PFSK-1 (cell line): Measurements from ENCODE around the gene THSD4.

Source experiments
- FOXP2 ChIP-seq: optimal IDR thresholded peaks from 2 replicates; pipeline ENCODE3; 2011; ENCODE audit warnings: borderline replicate concordance, control low read depth, inconsistent platforms; ENCODE audit not compliant: insufficient read depth; ENCODE audit errors: extremely low read length, extremely low read depth
- POLR2AphosphoS5 ChIP-seq: IDR thresholded peaks from 2 replicates; pipeline ENCODE4 v1.6.1; 2012; ENCODE audit warnings: low read depth, mild to moderate bottlenecking, control low read depth, low read length, moderate library complexity
- SIN3A ChIP-seq: IDR thresholded peaks from 2 replicates; pipeline ENCODE4 v1.6.1; 2012; ENCODE audit warnings: mild to moderate bottlenecking, low read length, moderate library complexity, borderline replicate concordance; ENCODE audit not compliant: insufficient read depth
- TAF1 ChIP-seq: IDR thresholded peaks from 2 replicates; pipeline ENCODE4 v1.6.1; 2012; ENCODE audit warnings: low read length, control low read depth, borderline replicate concordance; ENCODE audit not compliant: insufficient read depth
- TF ChIP-seq, protein P1 (sequence below), 2 experiments: IDR thresholded peaks; 2 replicates each; pipeline versions ENCODE4 v1.6.1 to v1.8.0; 2011 to 2012; ENCODE audit warnings: low read depth in 2 of 2, low read length in 2 of 2, control low read depth in 1 of 2, inconsistent platforms in 1 of 2, mild to moderate bottlenecking in 1 of 2, moderate library complexity in 1 of 2; ENCODE audit not compliant: insufficient read depth in 1 of 2

Gene THSD4

DNA sequence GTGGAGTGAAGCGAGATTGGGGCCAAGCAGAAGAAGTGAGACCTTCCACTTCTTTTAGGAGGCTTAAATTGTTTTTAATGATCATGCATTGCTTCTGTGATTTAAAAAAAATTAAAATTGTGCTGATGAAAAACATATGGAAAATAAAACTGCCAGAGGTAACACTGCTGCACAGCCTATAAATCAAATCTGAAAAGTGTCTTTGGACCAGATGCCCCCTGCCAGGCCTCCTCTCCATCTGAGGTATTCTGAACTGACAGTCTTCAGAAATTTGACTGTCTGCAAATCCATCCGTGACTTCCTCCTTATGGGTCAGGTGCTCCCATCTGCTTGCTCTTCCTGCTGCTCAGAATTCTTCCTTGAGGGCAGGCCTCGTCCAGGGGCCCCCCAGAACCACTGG, 586.5 kb downstream of the THSD4 start:
- TF ChIP-seq SIN3A (no peak), FOXP2 (no peak), POLR2AphosphoS5 (no peak), TAF1 (no peak)
- TF ChIP-seq, protein P1, sequence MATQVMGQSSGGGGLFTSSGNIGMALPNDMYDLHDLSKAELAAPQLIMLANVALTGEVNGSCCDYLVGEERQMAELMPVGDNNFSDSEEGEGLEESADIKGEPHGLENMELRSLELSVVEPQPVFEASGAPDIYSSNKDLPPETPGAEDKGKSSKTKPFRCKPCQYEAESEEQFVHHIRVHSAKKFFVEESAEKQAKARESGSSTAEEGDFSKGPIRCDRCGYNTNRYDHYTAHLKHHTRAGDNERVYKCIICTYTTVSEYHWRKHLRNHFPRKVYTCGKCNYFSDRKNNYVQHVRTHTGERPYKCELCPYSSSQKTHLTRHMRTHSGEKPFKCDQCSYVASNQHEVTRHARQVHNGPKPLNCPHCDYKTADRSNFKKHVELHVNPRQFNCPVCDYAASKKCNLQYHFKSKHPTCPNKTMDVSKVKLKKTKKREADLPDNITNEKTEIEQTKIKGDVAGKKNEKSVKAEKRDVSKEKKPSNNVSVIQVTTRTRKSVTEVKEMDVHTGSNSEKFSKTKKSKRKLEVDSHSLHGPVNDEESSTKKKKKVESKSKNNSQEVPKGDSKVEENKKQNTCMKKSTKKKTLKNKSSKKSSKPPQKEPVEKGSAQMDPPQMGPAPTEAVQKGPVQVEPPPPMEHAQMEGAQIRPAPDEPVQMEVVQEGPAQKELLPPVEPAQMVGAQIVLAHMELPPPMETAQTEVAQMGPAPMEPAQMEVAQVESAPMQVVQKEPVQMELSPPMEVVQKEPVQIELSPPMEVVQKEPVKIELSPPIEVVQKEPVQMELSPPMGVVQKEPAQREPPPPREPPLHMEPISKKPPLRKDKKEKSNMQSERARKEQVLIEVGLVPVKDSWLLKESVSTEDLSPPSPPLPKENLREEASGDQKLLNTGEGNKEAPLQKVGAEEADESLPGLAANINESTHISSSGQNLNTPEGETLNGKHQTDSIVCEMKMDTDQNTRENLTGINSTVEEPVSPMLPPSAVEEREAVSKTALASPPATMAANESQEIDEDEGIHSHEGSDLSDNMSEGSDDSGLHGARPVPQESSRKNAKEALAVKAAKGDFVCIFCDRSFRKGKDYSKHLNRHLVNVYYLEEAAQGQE (IDR thresholded peaks at IDR 0.05; ENCODE audit: insufficient read depth in 1 of 2, low read depth in 2 of 2, low read length in 2 of 2): no peak

DNA sequence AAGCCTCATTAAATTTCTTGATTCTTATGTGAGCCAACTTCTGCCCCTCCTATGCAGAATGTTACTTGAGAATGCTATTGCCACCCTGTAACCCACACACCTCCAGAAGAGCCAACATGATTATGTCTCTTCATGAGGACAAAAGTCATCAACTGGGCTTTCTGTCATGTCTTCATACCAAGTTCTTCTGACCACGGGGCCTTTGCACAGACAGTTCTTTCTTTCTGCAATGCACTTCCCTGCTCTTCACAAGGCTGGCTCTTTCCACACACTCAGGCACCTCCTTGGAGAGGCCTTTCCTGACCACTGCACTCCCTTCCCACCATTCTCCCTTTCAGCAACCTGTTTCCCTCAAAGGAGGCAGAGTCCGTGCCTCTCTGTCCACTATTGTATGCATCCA, 587.2 kb downstream of the THSD4 start:
- TF ChIP-seq POLR2AphosphoS5: no peak
- no peak for TF ChIP-seq SIN3A
- no peak for TF ChIP-seq TAF1
- TF ChIP-seq FOXP2: no peak
- TF ChIP-seq, protein P1 (IDR thresholded peaks at IDR 0.05; ENCODE audit: insufficient read depth in 1 of 2, low read depth in 2 of 2, low read length in 2 of 2): no peak

DNA sequence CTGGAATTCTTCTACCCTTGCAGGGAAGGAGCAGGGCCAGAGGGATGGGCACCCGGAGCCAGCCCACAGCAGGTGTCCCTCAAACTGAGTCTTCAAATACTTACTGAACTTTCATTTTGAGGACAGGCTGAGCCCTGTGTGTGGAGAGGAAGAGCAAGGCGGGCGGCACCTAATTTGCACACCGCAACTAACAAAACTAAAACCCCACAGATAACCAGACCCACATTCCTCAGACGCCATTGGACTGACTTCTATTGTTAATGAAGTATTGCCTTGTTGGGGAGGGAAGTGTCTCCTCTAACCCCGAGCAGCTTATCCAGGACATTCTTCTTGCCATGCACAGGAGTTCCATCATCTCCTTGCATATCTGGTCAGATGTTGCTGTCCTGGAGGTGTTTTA, 589.9 kb downstream of the THSD4 start:
- TF ChIP-seq, protein P1 (IDR thresholded peaks at IDR 0.05; ENCODE audit: insufficient read depth in 1 of 2, low read depth in 2 of 2, low read length in 2 of 2): no peak
- TF ChIP-seq TAF1 (no peak), SIN3A (no peak), POLR2AphosphoS5 (no peak), FOXP2 (no peak)

DNA sequence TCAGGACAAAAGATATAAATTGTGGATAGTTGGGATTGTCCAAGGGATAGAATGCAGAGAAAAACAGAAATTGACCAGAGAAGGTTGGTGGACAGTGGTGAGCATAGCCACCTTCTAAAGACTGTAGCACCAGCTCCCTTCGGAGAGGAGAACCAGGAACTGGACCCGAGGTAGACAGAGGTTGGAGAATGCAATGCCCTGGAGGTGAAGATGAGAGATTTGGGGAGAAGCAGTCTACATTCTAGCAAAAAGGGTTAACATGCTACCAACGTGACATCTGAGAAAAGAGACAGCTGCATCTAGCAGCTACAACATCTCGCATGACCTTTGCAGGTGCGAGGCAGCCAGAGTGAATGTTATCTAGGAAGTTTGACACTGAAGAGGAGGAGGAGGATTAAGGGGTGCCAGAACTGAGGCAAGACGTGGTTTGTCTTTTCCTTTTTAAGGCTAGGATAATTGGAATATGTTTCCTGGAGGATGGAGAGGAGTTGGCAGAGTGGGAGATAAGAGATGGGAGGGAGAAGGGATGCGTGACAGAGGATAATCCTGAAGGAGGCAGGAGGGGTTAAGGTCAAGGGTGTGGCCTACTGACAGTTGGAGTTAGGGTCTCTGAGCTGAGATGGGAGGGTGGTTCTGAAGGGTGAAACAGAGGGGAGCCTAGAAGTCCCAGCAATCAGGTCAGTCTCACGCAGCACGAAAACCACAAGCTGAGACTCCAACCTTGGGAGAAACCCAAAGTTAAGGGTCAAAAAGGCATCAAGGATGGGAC, 591.4 kb downstream of the THSD4 start:
- TF ChIP-seq SIN3A (no peak), TAF1 (no peak), POLR2AphosphoS5 (no peak), FOXP2 (no peak)
- TF ChIP-seq, protein P1 (IDR thresholded peaks at IDR 0.05; ENCODE audit: insufficient read depth in 1 of 2, low read depth in 2 of 2, low read length in 2 of 2): no peak
